Subcutaneous abdominal adipose tissue (tissue), 5 donors: Measurements from ENCODE around the gene RHBDD1.
"Not testable (repeated sequence)": the region's sequence is repeated elsewhere in the genome, so short reads cannot be mapped to it uniquely, and the experiment has no call there.

Experiments used
- H3K27ac ChIP-seq: one replicate; pipeline ENCODE4 v1.7.0; 2013; ENCODE audit warnings: low read depth, mild to moderate bottlenecking, inconsistent platforms, low read length, moderate library complexity
- H3K27me3 ChIP-seq, 5 donors: one replicate each; pipeline ENCODE4 v1.7.0; 2013; ENCODE audit warnings: low read length in 5 of 5, inconsistent platforms in 1 of 5; ENCODE audit not compliant: control insufficient read depth in 5 of 5, insufficient read depth in 4 of 5
- H3K36me3 ChIP-seq, 5 donors: one replicate each; pipeline ENCODE4 v1.7.0; 2013; ENCODE audit warnings: low read length in 5 of 5; ENCODE audit not compliant: control insufficient read depth in 5 of 5, insufficient read depth in 5 of 5
- H3K4me1 ChIP-seq, 5 donors: one replicate each; pipeline ENCODE4 v1.7.0; 2013; ENCODE audit warnings: low read length in 5 of 5, mild to moderate bottlenecking in 3 of 5, moderate library complexity in 1 of 5; ENCODE audit not compliant: control insufficient read depth in 5 of 5, insufficient read depth in 5 of 5
- H3K4me3 ChIP-seq, 5 donors: one replicate each; pipeline ENCODE4 v1.7.0; 2013; ENCODE audit warnings: low read length in 5 of 5, low read depth in 1 of 5
- H3K9ac ChIP-seq, 5 donors: one replicate each; pipeline ENCODE4 v1.7.0; 2013; ENCODE audit warnings: low read length in 5 of 5, mild to moderate bottlenecking in 4 of 5, moderate library complexity in 3 of 5
- H3K9me3 ChIP-seq, 5 donors: one replicate each; pipeline ENCODE4 v1.7.0; 2013; ENCODE audit warnings: low read length in 5 of 5; ENCODE audit not compliant: control insufficient read depth in 5 of 5
- donor health status: healthy.
- donor health status: healthy.
- donor health status: healthy.
- donor health status: healthy.
- donor health status: healthy.

Gene RHBDD1

DNA sequence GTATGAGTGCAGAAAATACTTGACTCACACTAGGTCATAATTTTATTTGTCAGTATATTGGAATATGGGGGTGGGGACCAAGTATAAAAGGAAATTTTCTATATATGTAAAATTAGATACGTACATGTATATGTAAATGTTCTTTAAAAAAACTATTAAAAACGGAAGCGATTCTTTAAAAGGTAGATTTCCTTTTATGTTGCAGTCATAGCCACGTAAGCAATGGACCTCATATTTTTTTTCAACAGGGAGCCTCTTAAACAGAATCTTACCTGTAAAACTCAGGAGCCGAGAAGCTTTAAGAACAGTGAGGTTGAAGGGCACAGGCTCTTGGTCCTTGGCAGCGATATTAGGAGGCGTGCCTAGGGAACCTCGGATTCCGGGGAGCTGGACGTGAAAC, 3.3 kb downstream of the RHBDD1 start:
- H3K4me3 ChIP-seq: no peak overlapping the region
- H3K4me1 ChIP-seq: peaks cover 2 to 23% (median 18%) of the 10 kb centered on the region in 5 donors
- no peaks in the 10 kb centered on the region for H3K27me3 ChIP-seq
- no peak overlapping the region for H3K9ac ChIP-seq
- no peak overlapping the region for H3K27ac ChIP-seq
- H3K9me3 ChIP-seq: no peaks in the 10 kb centered on the region
- peaks cover 0 to 5% (median 0%) of the 10 kb centered on the region in 5 donors for H3K36me3 ChIP-seq

DNA sequence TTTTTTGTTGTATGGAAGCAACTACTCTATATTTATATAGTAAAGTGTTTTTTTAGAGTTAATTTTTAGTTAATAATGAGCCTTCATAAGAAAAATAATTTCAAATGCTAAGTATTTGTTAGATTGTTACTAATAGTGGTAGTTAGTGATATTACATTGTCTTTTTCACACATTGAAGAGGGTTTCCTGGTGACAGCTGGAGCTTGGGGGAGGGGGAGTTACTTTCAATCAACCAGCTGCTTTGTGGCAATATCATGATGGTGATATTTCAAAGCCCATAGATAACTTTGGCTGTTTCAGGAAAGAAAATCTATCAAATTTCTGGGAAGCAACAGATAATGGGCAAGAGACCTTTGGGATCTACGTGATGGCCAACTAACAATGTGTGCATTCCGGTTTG, 4.1 kb downstream of the RHBDD1 start:
- peaks cover 2 to 20% (median 17%) of the 10 kb centered on the region in 5 donors for H3K4me1 ChIP-seq

DNA sequence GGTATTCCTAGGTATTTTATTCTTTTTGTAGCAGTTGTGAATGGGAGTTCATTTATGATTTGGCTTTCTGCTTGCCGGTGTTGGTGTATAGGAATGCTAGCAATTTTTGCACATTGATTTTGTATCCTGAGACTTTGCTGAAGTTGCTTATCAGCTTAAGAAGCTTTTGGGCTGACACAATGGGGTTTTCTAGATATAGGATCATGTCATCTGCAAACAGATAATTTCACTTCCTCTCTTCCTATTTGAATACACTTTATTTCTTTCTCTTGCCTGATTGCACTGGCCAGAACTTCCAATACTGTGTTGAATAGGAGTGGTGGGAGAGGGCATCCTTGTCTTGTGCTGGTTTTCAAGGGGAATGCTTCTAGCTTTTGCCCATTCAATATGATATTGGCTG, 7.1 kb downstream of the RHBDD1 start:
- not testable (repeated sequence) for H3K36me3 ChIP-seq, H3K9ac ChIP-seq

More for the DNA sequence above, 4.1 kb downstream of the RHBDD1 start:
- Histone ChIP-seq H3K9me3 (no peaks in the 10 kb centered on the region), H3K27ac (no peak overlapping the region), H3K9ac (no peak overlapping the region), H3K27me3 (no peaks in the 10 kb centered on the region), H3K36me3 (peaks cover 0 to 5% (median 0%) of the 10 kb centered on the region in 5 donors), H3K4me3 (no peak overlapping the region)

DNA sequence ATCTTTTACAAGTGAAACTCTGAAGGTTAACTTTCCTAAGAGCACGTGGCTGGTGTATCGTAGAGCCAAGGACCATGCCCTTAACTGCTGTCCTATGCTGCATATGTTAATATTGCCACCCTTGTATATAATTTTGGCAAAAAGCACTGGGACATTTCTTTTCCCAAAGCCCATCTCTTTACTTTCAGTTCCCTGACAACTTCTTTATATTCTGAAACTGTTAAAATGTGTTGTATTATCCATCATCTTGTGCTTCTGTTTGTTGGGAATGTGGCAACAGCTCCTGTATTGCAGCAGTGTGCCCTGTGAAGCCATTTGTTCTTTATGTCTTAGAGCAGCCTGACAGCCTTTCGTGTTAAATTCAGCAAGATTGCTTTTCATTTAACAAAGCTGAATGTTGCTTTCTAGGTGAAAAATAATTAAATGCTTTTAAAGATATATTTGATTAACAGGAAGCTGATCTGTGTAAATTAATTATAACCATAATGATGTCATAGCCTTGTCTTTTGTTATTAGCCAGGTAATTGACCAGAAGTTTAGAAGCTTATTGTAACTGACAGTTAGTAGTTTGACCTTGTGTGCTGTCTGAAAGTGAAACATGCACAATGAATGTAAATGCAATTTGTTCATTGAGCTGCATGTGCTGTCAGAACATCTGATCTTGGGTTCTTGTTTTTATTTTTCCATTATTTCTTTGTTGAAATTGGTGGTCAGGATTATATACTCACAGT, 9.7 kb downstream of the RHBDD1 start:
- Histone ChIP-seq H3K9ac (no peak overlapping the region), H3K36me3 (peaks cover 0 to 2% (median 0%) of the 10 kb centered on the region in 5 donors), H3K4me3 (no peak overlapping the region), H3K27me3 (no peaks in the 10 kb centered on the region), H3K27ac (no peak overlapping the region), H3K4me1 (peaks cover 0 to 3% (median 0%) of the 10 kb centered on the region in 5 donors), H3K9me3 (no peaks in the 10 kb centered on the region)

More for the DNA sequence above, 7.1 kb downstream of the RHBDD1 start:
- not testable (repeated sequence) for H3K4me1 ChIP-seq, H3K9me3 ChIP-seq, H3K27ac ChIP-seq, H3K4me3 ChIP-seq, H3K27me3 ChIP-seq

DNA sequence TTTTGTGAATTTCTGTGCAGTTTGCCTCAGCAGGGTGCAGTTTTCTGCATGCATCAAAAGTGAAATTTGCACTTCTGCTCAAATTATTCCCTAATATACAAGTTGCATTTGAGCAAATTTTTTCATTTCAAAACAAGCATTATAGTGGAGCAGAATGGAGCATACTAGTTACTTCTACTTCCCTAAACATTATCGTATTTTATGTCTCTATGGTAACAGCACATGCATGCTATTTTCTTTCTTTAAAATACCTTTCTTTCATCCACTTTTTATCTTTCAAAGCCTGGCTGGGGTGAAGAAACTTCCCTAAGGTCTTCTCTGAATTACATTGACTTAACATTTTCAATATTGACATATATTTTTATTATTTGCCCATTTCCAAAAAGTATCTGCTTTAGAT, 11.2 kb downstream of the RHBDD1 start:
- Histone ChIP-seq H3K9ac (no peak overlapping the region), H3K27ac (no peak overlapping the region), H3K4me3 (no peak overlapping the region), H3K27me3 (no peaks in the 10 kb centered on the region), H3K36me3 (peaks cover 0 to 2% (median 0%) of the 10 kb centered on the region in 5 donors), H3K4me1 (peaks cover 0 to 3% (median 0%) of the 10 kb centered on the region in 5 donors), H3K9me3 (no peaks in the 10 kb centered on the region)

DNA sequence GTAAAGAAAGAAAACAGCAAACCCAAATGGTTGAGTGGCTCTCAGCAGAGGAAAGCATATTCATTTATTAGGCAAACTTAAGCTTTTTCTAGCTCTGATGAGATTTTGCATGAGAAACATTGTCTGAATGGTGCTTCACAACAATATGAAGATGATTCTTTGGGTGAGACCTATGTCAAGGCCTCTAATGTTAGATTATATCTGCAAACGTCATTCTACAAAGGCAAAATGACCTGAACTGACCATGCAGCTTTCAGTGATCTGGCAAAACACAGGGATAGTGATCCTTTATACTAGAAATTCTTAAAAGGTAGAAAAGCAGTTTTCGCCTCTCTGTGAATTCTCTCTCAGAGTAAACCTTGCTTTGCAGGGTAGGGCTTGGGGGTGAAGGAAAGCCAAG, 11.7 kb downstream of the RHBDD1 start:
- no peaks in the 10 kb centered on the region for H3K9me3 ChIP-seq
- no peaks in the 10 kb centered on the region for H3K27me3 ChIP-seq
- H3K36me3 ChIP-seq: peaks cover 0 to 2% (median 0%) of the 10 kb centered on the region in 5 donors
- H3K4me3 ChIP-seq: no peak overlapping the region
- H3K4me1 ChIP-seq: peaks cover 0 to 3% (median 0%) of the 10 kb centered on the region in 5 donors
- H3K27ac ChIP-seq: no peak overlapping the region
- no peak overlapping the region for H3K9ac ChIP-seq

DNA sequence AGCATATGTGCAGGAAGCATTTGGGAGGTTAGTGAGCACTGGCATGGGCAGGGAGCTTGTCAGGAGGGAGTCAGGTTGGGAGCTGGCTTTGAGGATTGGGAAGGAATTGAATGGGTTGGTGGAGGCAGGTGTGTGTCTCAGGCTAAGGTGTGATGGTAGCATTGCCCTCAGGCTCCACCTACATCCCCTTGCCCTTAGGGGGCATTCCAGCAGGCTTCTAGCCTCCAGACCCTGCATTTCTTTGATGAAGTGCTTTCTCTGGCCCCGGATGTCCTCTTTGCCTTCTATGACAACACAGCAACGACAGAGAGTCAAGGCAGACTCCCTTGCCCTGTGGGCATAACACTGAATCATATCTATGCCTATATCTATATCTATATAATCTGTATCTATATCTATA, 13.5 kb downstream of the RHBDD1 start:
- H3K9ac ChIP-seq: no peak overlapping the region
- no peaks in the 10 kb centered on the region for H3K9me3 ChIP-seq
- H3K36me3 ChIP-seq: peaks cover 0 to 2% (median 0%) of the 10 kb centered on the region in 5 donors
- no peaks in the 10 kb centered on the region for H3K27me3 ChIP-seq
- peaks cover 0 to 3% (median 0%) of the 10 kb centered on the region in 5 donors for H3K4me1 ChIP-seq
- H3K27ac ChIP-seq: no peak overlapping the region
- H3K4me3 ChIP-seq: no peak overlapping the region

- peaks cover 0 to 2% (median 0%) of the 10 kb centered on the region in 5 donors for H3K36me3 ChIP-seq
- H3K9ac ChIP-seq: no peak overlapping the region
- H3K27ac ChIP-seq: no peak overlapping the region
- no peak overlapping the region for H3K4me3 ChIP-seq
- H3K27me3 ChIP-seq: no peaks in the 10 kb centered on the region
- peaks cover 0 to 3% (median 0%) of the 10 kb centered on the region in 5 donors for H3K4me1 ChIP-seq
- H3K9me3 ChIP-seq: no peaks in the 10 kb centered on the region
These were observed 14.2 kb downstream of the RHBDD1 start for GRCh38 chr2:226850024-226850423.

- Histone ChIP-seq H3K4me1 (no peaks in the 10 kb centered on the region), H3K27me3 (no peaks in the 10 kb centered on the region), H3K9me3 (no peaks in the 10 kb centered on the region)
These were observed 19.9 kb downstream of the RHBDD1 start for GRCh38 chr2:226855787-226856186.

DNA sequence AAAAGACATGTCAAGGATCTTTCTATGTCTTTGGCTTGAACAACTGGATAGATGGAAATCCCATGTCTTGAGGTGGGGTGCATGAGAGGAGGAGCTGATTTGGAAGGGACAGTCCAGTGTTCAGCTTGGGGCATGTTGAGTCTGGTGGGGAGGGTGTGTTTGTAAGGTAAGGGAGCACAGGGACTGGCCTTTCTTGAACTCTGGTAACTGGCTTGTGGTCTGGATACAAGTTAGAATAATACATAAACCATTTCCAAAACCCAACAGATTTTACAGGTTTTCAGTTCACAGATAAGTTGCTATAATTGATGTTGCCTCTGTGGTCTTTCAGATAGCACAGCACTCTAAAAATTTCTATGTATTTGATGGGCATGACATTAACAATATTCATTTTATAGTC, 24.2 kb downstream of the RHBDD1 start:
- Histone ChIP-seq H3K9me3 (no peaks in the 10 kb centered on the region), H3K9ac (no peak overlapping the region), H3K27me3 (no peaks in the 10 kb centered on the region), H3K4me1 (no peaks in the 10 kb centered on the region), H3K36me3 (peaks cover 4 to 7% (median 6%) of the 10 kb centered on the region in 5 donors), H3K27ac (no peak overlapping the region), H3K4me3 (no peak overlapping the region)

More at GRCh38 chr2:226855787-226856186, 19.9 kb downstream of the RHBDD1 start:
- Histone ChIP-seq H3K27ac (no peak overlapping the region), H3K9ac (no peak overlapping the region), H3K36me3 (no peaks in the 10 kb centered on the region), H3K4me3 (no peak overlapping the region)
